Inflammatory macrophage (primary cell): ENCODE results near the gene MYOT.
"Not testable (repeated sequence)": the region's sequence is repeated elsewhere in the genome, so short reads cannot be mapped to it uniquely, and the experiment has no call there.

Experiments
- DNase-seq, 2 donors: peaks; one replicate each; pipeline ENCODE4 v3.0.0-alpha.2; 2020 to 2022

Gene MYOT

GRCh38 chr5:137856201-137856600 is 11.5 kb upstream of the MYOT start:
- no peak for DNase-seq

- DNase-seq, result no peak
These were observed 10.5 kb upstream of the MYOT start for GRCh38 chr5:137856916-137857862.

- peak; percentile 75 to 84 for DNase-seq
These were observed 9.3 kb upstream of the MYOT start for GRCh38 chr5:137858223-137858916.

- DNase-seq, result no peak
These were observed 8.7 kb upstream of the MYOT start for GRCh38 chr5:137858954-137859353.

- DNase-seq, result no peak
These were observed 5.4 kb upstream of the MYOT start for GRCh38 chr5:137862251-137862650.

- not testable (repeated sequence) for DNase-seq
These were observed 4.0 kb upstream of the MYOT start for GRCh38 chr5:137863653-137864052.

- DNase-seq, result no peak
These were observed 895 bp upstream of the MYOT start for GRCh38 chr5:137866541-137867388.

GRCh38 chr5:137870647-137871339 is 3.1 kb downstream of the MYOT start:
- no peak for DNase-seq

GRCh38 chr5:137871571-137871970 is 3.9 kb downstream of the MYOT start:
- no peak for DNase-seq

GRCh38 chr5:137872466-137872865 is 4.8 kb downstream of the MYOT start:
- no peak for DNase-seq

- DNase-seq, result no peak
These were observed 8.4 kb downstream of the MYOT start for GRCh38 chr5:137876101-137876500.

- no peak for DNase-seq
These were observed 12.7 kb downstream of the MYOT start for GRCh38 chr5:137880313-137880712.

- DNase-seq, result no peak
These were observed 20.2 kb downstream of the MYOT start for GRCh38 chr5:137887831-137888230.

- DNase-seq, result no peak
These were observed 20.8 kb downstream of the MYOT start for GRCh38 chr5:137888466-137888862.

GRCh38 chr5:137888863-137889759 is 21.5 kb downstream of the MYOT start, which contains the start of gene PKD2L2:
Gene PKD2L2, plus strand, starts transcription at chr5:137889457. Its CDS starts 35 bp downstream, at chr5:137889492.
- DNase-seq, result peak; percentile 82 to 90

GRCh38 chr5:137890845-137891244 is 23.2 kb downstream of the MYOT start:
- DNase-seq, result no peak

- DNase-seq, result no peak
These were observed 24.2 kb downstream of the MYOT start for GRCh38 chr5:137891849-137892248.

- DNase-seq, result no peak
These were observed 26.9 kb downstream of the MYOT start for GRCh38 chr5:137894586-137894985.

- no peak for DNase-seq
These were observed 28.9 kb downstream of the MYOT start for GRCh38 chr5:137896560-137896959.

GRCh38 chr5:137899493-137899892 is 31.8 kb downstream of the MYOT start:
- DNase-seq, result no peak
